Activated T-helper 2 cell treated with anti-CD3 and anti-CD28 coated beads, Interferon-gamma antibody, Interleukin-2, Interleukin-4, amounts not matched to agents 10 μg/mL and 5 μg/mL and 100 μg/mL, durations not matched to agents 14 hours and 24 hours and 36 hours (primary cell): ENCODE data around the gene TBXAS1. TPM values are rescaled to one million over a fixed set of nuclear protein-coding genes. Genes with fewer than 3 reads are reported as not detected.

Source experiments
- DNase-seq: peaks from one replicate; pipeline ENCODE4 v3.0.0; 2021; ENCODE audit warnings: low spot score
- H3K27ac Mint-ChIP-seq: one replicate; pipeline ENCODE4 v1.8.0; 2021; ENCODE audit warnings: mixed read lengths
- H3K27me3 Mint-ChIP-seq: one replicate; pipeline ENCODE4 v1.8.0; 2021; ENCODE audit warnings: low read depth, mixed read lengths
- H3K36me3 Mint-ChIP-seq: one replicate; pipeline ENCODE4 v1.8.0; 2021; ENCODE audit warnings: low read depth, mixed read lengths
- H3K4me1 Mint-ChIP-seq: one replicate; pipeline ENCODE4 v1.8.0; 2021; ENCODE audit warnings: low read depth, mixed read lengths
- H3K4me3 Mint-ChIP-seq: one replicate; pipeline ENCODE4 v1.8.0; 2021; ENCODE audit warnings: low read depth, mild to moderate bottlenecking, moderate library complexity, mixed read lengths
- H3K9me3 Mint-ChIP-seq: one replicate; pipeline ENCODE4 v1.8.0; 2021; ENCODE audit warnings: mixed read lengths
- intact Hi-C: fragments of 100-400 bp; cut with micrococcal nuclease; formaldehyde crosslinking; loops from one replicate; pipeline ENCODE4 v1.15.1; 2023
- total RNA-seq: library from RNA; stranded (reverse); gene quantifications from 2 replicates; pipeline ENCODE4 v1.2.3, GENCODE V29; 2022

The TBXAS1 gene
- total RNA-seq, 1 donor from 2014 or later = 2.0 TPM

DNA sequence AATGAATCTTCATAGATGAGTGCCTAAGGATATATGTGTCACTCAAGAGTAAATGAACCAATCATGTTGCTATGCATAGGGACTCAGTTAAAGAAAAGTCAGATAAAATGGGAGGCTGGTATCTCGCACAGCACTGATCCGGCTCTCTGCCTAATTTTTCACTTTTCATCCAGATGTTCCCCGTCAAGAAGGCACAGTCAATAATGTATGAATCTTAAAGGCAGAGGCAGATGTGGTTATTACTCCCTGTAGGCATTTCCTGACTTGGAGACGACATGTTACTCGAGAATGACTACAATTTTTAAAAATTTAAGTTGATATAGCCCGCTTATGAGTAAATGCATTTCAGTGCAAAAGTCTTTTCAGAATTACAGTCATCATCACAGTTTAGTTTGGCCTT, 113.6 kb downstream of the TBXAS1 start:
- Mint-ChIP-seq H3K36me3 (no peaks in the 10 kb centered on the region), H3K4me3 (no peak overlapping the region), H3K27me3 (peaks cover 12% of the 10 kb centered on the region), H3K4me1 (peaks cover 12% of the 10 kb centered on the region), H3K9me3 (peaks cover 21% of the 10 kb centered on the region), H3K27ac (no peak overlapping the region)
- intact Hi-C loops = no loop called here
- DNase-seq = no peak

DNA sequence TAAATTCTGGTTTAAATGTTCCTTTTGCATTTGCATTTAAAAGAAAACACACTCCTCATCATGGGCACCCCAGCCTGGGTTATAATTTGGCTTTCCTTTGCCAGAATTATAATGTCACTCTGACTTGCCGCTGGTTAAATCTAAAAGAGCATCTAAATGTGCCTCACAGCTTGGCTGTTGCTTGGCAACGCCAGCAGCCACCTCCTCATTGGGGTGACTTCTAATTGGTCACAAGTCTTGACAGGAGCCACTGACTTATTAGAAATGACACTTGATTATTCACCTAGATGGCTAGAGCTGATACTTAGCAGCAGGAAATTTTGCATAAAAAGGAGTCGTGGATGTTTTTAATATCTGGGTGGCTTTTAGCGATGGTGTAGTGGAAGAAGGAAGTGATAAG, 114.3 kb downstream of the TBXAS1 start:
- no peak overlapping the region for H3K4me3 Mint-ChIP-seq
- DNase-seq = no peak
- H3K4me1 Mint-ChIP-seq = peaks cover 11% of the 10 kb centered on the region
- peaks cover 12% of the 10 kb centered on the region for H3K27me3 Mint-ChIP-seq
- H3K27ac Mint-ChIP-seq = no peak overlapping the region
- H3K36me3 Mint-ChIP-seq = no peaks in the 10 kb centered on the region
- peaks cover 21% of the 10 kb centered on the region for H3K9me3 Mint-ChIP-seq
- intact Hi-C loops = no loop called here

DNA sequence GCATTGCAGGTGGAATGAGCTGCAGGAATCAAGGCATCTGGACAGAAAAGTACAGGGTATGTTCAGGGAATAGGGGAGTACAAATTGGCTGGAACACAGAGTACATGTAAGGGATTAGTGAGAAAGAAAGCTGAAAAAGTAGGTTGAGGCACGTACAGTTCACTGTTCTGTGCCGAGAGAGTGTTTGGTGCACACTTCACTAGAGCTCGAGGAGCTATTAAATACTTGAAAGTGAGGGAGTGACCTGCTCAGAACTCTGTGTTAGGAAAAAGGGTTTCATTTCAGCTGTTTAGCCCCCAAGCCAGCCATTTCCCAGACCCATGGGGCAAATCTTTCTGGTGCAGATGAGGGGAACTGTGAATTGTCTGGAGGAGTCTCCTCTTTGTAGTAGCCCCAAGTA, 115.2 kb downstream of the TBXAS1 start:
- no peaks in the 10 kb centered on the region for H3K36me3 Mint-ChIP-seq
- no peak for DNase-seq
- no peak overlapping the region for H3K27ac Mint-ChIP-seq
- peaks cover 9% of the 10 kb centered on the region for H3K4me1 Mint-ChIP-seq
- H3K4me3 Mint-ChIP-seq = no peak overlapping the region
- peaks cover 12% of the 10 kb centered on the region for H3K27me3 Mint-ChIP-seq
- peaks cover 25% of the 10 kb centered on the region for H3K9me3 Mint-ChIP-seq
- intact Hi-C loops = no loop called here

DNA sequence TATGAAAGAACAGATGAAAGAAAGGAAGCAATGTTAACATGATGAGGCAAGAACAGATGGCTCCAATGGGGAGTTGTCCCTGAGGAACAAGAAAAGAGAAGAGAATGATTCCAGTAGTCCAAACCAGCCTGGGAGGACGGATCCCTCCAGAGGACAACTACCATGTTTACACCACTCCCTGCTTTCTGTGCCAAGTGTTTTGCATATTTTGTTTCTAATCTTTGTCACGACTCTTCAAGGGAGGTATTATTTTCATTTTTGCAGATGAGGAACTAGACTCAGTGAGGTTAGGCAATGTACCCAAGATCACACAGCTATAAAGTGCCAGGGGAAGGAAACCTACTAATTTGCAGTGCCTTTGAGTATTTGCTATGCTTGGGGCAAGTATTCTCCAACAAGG, 117.5 kb downstream of the TBXAS1 start:
- Mint-ChIP-seq H3K9me3 (peaks cover 25% of the 10 kb centered on the region), H3K36me3 (no peaks in the 10 kb centered on the region), H3K4me1 (no peaks in the 10 kb centered on the region), H3K27me3 (peaks cover 5% of the 10 kb centered on the region), H3K4me3 (no peak overlapping the region), H3K27ac (no peak overlapping the region)
- DNase-seq = no peak
- intact Hi-C loops = no loop called here

DNA sequence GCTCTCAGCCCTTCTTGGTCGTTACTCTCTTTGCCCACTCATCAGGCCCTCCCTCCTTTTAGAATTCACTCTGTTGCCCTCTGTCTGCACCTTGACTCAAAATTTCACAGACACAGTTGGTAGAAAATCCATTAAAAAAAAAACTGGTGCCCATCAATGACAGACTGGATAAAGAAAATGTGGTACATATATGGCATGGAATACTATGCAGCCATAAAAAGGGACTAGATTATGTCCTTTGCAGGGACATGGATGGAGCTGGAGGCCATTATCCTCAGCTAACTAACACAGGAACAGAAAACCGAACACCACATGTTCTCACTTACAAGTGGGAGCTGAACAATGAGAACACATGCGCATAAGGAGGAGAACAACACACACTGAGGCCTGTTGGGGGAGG, 118.0 kb downstream of the TBXAS1 start:
- peaks cover 5% of the 10 kb centered on the region for H3K27me3 Mint-ChIP-seq
- H3K27ac Mint-ChIP-seq = no peak overlapping the region
- intact Hi-C loops = no loop called here
- H3K9me3 Mint-ChIP-seq = peaks cover 25% of the 10 kb centered on the region
- H3K4me3 Mint-ChIP-seq = no peak overlapping the region
- no peak for DNase-seq
- H3K36me3 Mint-ChIP-seq = no peaks in the 10 kb centered on the region
- H3K4me1 Mint-ChIP-seq = no peaks in the 10 kb centered on the region

DNA sequence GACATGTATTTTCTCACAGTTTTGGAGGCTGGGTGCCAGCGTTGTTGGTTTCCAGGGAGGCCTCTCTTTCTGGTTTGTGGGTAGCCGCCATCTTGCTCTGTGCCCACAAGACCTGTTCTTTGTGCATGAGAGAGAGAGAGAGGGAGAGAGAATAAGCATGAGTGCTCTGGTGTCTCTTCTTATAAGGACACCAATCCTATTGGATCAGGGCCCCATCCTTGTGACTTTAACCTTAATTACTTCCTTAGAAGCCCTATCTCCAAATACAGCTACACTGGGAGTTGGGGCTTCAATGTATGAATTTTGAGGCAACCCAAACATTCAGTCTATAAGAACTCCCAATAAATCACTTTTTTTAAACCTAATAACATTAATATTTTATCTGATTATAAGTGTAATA, 119.1 kb downstream of the TBXAS1 start:
- H3K27me3 Mint-ChIP-seq = peaks cover 5% of the 10 kb centered on the region
- intact Hi-C loops = no loop called here
- H3K36me3 Mint-ChIP-seq = no peaks in the 10 kb centered on the region
- peaks cover 25% of the 10 kb centered on the region for H3K9me3 Mint-ChIP-seq
- no peak for DNase-seq
- H3K27ac Mint-ChIP-seq = no peak overlapping the region
- H3K4me3 Mint-ChIP-seq = no peak overlapping the region
- no peaks in the 10 kb centered on the region for H3K4me1 Mint-ChIP-seq

DNA sequence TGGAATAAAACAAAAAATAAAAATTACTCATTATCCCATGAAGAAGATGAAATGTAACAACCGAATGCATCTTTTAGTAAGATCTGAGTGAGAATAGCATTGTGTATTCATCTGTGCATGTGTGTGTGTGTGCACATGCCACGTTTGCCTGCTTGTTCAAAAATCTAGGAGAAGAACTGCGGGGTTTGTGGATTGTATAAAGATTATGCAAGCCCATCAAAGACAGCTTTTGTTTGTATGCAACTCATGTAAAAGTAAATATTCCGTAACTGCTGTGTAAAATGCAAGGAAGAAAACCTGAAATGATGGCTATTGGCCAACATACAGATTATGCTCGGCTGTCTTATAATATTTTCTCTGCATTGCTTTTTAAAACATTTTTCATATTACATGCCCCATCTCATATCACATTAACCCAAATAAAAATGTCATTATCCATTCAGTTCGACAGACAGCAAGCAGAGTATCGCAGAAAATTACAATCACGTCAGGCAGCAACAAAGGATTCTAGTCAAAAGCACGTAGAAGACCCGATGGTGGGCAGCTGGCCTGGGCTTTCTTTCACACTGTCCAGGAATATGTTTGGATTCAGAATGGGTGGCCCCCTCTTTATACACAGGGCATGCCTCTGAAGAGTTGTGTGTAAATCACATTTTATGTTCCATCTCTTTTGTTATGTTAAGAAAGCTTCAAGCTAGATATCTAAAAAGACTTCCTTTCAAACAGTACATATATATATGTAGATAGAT, 119.7 kb downstream of the TBXAS1 start:
- Mint-ChIP-seq H3K4me3 (no peak overlapping the region), H3K27ac (no peak overlapping the region), H3K9me3 (peaks cover 25% of the 10 kb centered on the region), H3K36me3 (no peaks in the 10 kb centered on the region), H3K27me3 (peaks cover 7% of the 10 kb centered on the region), H3K4me1 (no peaks in the 10 kb centered on the region)
- DNase-seq = no peak
- intact Hi-C loops = no loop called here

DNA sequence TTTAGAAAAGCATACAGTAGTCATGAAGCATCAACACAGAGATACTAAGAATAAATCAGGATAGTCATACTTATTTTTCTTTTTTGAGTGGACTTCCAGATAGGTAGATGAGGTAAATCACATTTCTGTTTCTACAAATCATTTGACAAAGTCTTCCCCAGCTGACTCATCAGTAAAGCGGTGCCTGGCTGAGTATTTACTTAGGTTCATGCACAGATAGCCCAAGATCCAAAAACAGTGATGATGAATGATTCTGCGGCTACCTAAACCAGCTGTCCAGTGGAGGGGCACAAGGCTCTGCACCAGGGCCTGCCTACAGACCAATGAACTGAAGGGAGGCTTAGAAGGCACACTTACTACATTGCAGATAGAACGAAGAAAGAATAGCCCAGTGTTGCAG, 120.6 kb downstream of the TBXAS1 start:
- H3K4me3 Mint-ChIP-seq = no peak overlapping the region
- no peaks in the 10 kb centered on the region for H3K36me3 Mint-ChIP-seq
- H3K27me3 Mint-ChIP-seq = peaks cover 5% of the 10 kb centered on the region
- no peak overlapping the region for H3K27ac Mint-ChIP-seq
- intact Hi-C loops = no loop called here
- no peaks in the 10 kb centered on the region for H3K4me1 Mint-ChIP-seq
- peaks cover 25% of the 10 kb centered on the region for H3K9me3 Mint-ChIP-seq
- DNase-seq = no peak

DNA sequence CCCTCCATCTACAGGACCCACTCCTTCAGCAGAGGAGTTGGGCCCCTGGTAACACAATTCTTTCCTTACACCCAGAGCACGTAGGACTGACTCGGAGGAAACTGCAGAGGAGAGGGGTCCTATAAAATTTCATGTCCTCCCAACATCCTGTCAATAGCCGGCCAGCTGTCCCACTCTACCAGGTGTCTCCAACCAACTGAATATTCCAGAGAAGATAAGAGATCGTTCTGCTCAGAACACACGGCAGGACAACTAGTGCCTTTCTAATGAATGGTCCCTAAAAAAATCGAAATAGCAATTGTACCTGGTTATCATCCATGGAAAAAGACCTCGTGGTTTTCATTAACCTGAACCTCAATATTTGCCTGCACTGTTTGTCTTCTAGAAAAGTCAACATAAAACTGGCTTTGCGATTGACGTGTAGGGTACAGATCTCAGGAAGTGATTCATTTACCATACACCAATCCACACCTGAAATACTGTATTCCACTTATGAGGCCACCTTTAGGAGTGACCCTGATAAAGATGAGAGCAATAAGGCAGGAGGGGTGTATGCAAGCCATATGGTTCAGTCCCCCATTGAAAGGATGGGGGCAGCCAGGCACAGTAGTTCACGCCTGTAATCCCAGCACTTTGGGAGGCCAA, 121.9 kb downstream of the TBXAS1 start:
- Mint-ChIP-seq H3K4me3 (no peak overlapping the region), H3K27me3 (peaks cover 5% of the 10 kb centered on the region), H3K4me1 (no peaks in the 10 kb centered on the region), H3K36me3 (no peaks in the 10 kb centered on the region), H3K9me3 (peaks cover 15% of the 10 kb centered on the region), H3K27ac (no peak overlapping the region)
- intact Hi-C loops = no loop called here
- no peak for DNase-seq

DNA sequence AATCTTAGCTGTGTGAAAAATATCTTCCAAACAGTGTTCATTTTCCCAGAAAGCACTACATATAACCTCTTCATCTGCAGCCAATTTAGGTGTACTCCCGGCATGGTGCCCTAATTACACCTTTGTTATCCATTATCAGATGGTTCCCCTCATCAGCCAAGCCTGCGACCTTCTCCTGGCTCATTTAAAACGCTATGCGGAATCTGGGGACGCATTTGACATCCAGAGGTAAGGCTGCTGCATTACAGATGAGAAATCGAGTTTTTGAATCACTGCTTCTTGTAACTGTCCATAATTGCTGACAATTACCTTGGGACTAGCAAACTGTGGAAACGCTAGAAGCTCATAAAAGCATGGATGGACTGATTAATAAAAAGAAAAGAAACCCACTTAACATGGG, 124.2 kb downstream of the TBXAS1 start:
- Mint-ChIP-seq H3K4me1 (no peaks in the 10 kb centered on the region), H3K27me3 (peaks cover 3% of the 10 kb centered on the region), H3K27ac (no peak overlapping the region), H3K4me3 (no peak overlapping the region), H3K9me3 (peaks cover 4% of the 10 kb centered on the region), H3K36me3 (no peaks in the 10 kb centered on the region)
- intact Hi-C loops = no loop called here
- DNase-seq = no peak

DNA sequence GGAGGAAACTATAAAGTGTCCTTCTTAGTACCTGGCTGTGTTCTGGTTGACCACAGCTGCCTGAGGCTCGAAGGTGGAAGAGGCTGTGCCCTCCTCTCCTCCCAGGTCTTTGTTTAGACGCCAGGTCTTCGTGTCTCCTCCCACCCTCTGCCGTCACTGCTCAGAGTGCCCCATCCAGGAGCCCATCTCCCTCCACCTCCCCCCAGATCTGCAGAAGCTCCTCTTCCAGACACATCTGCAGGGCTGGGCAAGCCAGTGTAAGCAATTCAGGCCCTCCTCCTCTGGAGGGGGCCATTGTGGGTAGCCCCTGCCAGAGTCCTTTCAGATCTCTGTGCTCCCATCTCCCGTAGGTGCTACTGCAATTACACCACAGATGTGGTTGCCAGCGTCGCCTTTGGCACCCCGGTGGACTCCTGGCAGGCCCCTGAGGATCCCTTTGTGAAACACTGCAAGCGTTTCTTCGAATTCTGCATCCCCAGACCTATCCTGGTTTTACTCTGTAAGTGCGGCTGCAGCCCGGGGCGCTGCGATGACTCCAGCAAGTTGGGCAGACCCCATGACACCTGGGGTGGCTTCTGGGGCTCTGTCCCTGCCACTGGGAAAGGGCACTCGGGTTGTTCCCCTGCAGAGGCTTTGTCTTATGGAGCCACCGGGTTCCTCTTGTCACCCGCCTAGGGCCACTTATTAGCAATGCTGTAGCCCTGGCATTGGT, 126.2 kb downstream of the TBXAS1 start:
- Mint-ChIP-seq H3K27me3 (peaks cover 3% of the 10 kb centered on the region), H3K9me3 (no peaks in the 10 kb centered on the region), H3K4me3 (no peak overlapping the region), H3K4me1 (no peaks in the 10 kb centered on the region), H3K36me3 (no peaks in the 10 kb centered on the region), H3K27ac (no peak overlapping the region)
- no peak for DNase-seq
- intact Hi-C loops = no loop called here

DNA sequence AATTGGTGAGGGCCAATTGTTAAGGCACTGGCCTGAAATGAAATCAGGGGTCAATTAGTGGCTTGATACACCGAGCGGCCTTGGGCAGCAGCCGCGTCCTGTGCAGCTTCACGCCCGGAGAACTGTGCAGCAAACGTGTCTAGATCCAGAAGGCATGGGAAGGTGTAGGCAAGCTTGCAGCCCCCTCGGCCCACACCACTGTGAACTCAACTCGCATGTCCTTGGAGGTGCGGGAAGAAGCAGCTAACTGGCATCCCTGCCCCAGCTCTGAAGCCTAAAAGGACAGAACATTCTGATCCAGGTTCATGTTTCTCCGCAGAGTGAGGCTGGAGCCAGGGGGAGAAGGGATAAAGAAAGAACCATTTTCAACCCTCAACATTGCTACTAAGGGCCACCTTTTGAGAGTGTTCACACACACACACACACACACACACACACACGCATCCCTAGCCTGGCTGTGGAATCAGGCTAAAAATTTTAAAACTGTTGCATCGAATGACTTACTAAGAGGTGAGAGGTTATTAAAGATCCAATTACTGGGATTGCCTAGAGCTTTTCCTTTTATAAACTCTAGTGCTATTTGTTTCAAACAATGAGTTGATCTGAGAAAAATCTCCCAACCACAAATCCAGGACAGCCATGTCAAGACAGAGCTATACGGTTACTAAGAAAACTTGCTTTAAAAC, 129.7 kb downstream of the TBXAS1 start:
- Mint-ChIP-seq H3K36me3 (no peaks in the 10 kb centered on the region), H3K27ac (no peak overlapping the region), H3K4me1 (no peaks in the 10 kb centered on the region), H3K4me3 (no peak overlapping the region), H3K27me3 (no peaks in the 10 kb centered on the region), H3K9me3 (no peaks in the 10 kb centered on the region)
- no peak for DNase-seq
- intact Hi-C loops = no loop called here

DNA sequence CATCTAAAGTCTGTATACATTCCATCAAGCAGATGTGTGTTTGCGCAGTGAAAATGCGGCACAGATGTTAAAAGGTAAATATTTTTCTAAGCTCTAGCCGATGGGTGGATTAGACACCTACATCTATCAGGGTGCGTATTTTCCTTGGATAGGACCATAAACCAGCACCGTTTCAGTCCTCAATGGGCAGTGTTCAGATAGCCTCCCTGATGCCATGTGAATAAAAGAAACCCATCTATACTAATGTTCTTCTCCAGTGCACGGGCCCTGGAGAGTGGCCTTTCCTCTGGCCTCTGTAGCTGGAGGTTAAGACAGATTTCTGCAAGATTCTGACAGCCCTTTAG, 130.2 kb downstream of the TBXAS1 start:
- H3K27ac Mint-ChIP-seq = no peak overlapping the region
- intact Hi-C loops = no loop called here
- no peaks in the 10 kb centered on the region for H3K27me3 Mint-ChIP-seq
- H3K36me3 Mint-ChIP-seq = no peaks in the 10 kb centered on the region
- DNase-seq = no peak
- no peak overlapping the region for H3K4me3 Mint-ChIP-seq
- no peaks in the 10 kb centered on the region for H3K9me3 Mint-ChIP-seq
- no peaks in the 10 kb centered on the region for H3K4me1 Mint-ChIP-seq
